HepG2 (cell line): ENCODE results near the gene NWD2. TPM values are rescaled to one million over a fixed set of nuclear protein-coding genes. Genes with fewer than 3 reads are reported as not detected.

Source experiments
- ATAC-seq: fragments of 200-7000 bp; cut with Tn5 transposase; 3 replicates; pipeline ENCODE4 v1.9.1; 2020; ENCODE audit warnings: mild to moderate bottlenecking, moderate library complexity
- BruUV-seq: library from RNA; stranded (reverse); fragments of 400-500 nt; replicated peaks from 2 replicates; lab custom pipeline; 2021; lab: Mats Ljungman, UMichigan
- CTCF ChIA-PET: fragments of 300-600 bp; formaldehyde crosslinking; extraction: SDS; loops from one replicate; lab custom pipeline; 2021; ENCODE audit warnings: low total read pairs, inconsistent platforms, low intra/inter-chr PET ratio; lab: Yijun Ruan, JAX
- POLR2A ChIA-PET: fragments of 350-600 bp; sonication (Branson Sonifier 250); formaldehyde crosslinking; loops from one replicate; lab custom pipeline; 2020; ENCODE audit warnings: antibody characterized with exemption, inconsistent platforms; lab: Yijun Ruan, JAX
- DNase-seq: peaks from one replicate; pipeline ENCODE4 v3.0.0-alpha.2; 2015; ENCODE audit warnings: low spot score
- FAIRE-seq: peaks from 3 replicates; lab custom pipeline; 2011; peaks lifted over from hg19 to GRCh38; lab: Jason Lieb, UNC
- H2AFZ ChIP-seq: one replicate; pipeline ENCODE4 v1.6.1; 2011; ENCODE audit warnings: low read length, inconsistent platforms
- H3K27ac ChIP-seq: fragments of 300-600 bp; 3 replicates; pipeline ENCODE4 v1.8.0; 2011; ENCODE audit warnings: mixed run types, mild to moderate bottlenecking, mixed read lengths, low read length, inconsistent platforms; ENCODE audit not compliant: insufficient read depth; ENCODE audit errors: extremely low read length
- H3K27me3 ChIP-seq, 2 experiments: fragments of 200-600 bp in 1 of 2; 2 replicates in 1 of 2; 3 replicates in 1 of 2; pipeline versions ENCODE4 v1.6.0 to v1.8.0; 2011; ENCODE audit warnings: low read length in 2 of 2, mild to moderate bottlenecking in 2 of 2, moderate library complexity in 2 of 2, inconsistent platforms in 1 of 2; ENCODE audit not compliant: insufficient read depth in 2 of 2, control insufficient read depth in 1 of 2
- H3K36me3 ChIP-seq, 2 experiments: fragments of 200-600 bp in 1 of 2; replicated peaks in 1 of 2; 2 replicates in 1 of 2; 3 replicates in 1 of 2; pipeline versions ENCODE4 v1.5.1 to v1.8.0; 2011; ENCODE audit warnings: low read length in 2 of 2, inconsistent platforms in 1 of 2; ENCODE audit not compliant: insufficient read depth in 2 of 2, control insufficient read depth in 1 of 2
- H3K4me1 ChIP-seq: 2 replicates; pipeline ENCODE4 v1.5.1; 2012; ENCODE audit warnings: low read length, inconsistent platforms; ENCODE audit not compliant: insufficient read depth
- H3K4me2 ChIP-seq: 2 replicates; pipeline ENCODE4 v1.6.0; 2011; ENCODE audit warnings: low read depth, low read length, inconsistent platforms
- H3K4me3 ChIP-seq, 3 experiments: fragments of 200-600 bp in 1 of 3; sonication (generic), shearing (Covaris generic) in 1 of 3; replicated peaks in 1 of 3; 2 replicates each; pipeline ENCODE4 v1.5.1; 2011 to 2016; ENCODE audit warnings: low read length in 3 of 3, inconsistent platforms in 2 of 3, low read depth in 2 of 3, mild to moderate bottlenecking in 2 of 3, control low read depth in 1 of 3, mixed read lengths in 1 of 3; ENCODE audit not compliant: insufficient read depth in 1 of 3
- H3K79me2 ChIP-seq: one replicate; pipeline ENCODE4 v1.6.1; 2011; ENCODE audit warnings: low read length, inconsistent platforms; ENCODE audit not compliant: insufficient read depth
- H3K9ac ChIP-seq: 2 replicates; pipeline ENCODE4 v1.6.0; 2011; ENCODE audit warnings: mild to moderate bottlenecking, low read depth, low read length, inconsistent platforms; ENCODE audit not compliant: insufficient read depth
- H3K9me3 ChIP-seq: 2 replicates; pipeline ENCODE4 v1.5.1; 2012; ENCODE audit warnings: mild to moderate bottlenecking, low read length
- H4K20me1 ChIP-seq: 2 replicates; pipeline ENCODE4 v1.6.0; 2011; ENCODE audit warnings: inconsistent platforms, mild to moderate bottlenecking, low read length, moderate library complexity; ENCODE audit not compliant: insufficient read depth
- ARID3A ChIP-seq: IDR thresholded peaks from 2 replicates; pipeline ENCODE4 v1.6.1; 2012; ENCODE audit warnings: low read depth, low read length, improper control_type of control experiment
- CTCF ChIP-seq: sonication (generic); formaldehyde crosslinking; IDR thresholded peaks from 2 replicates; pipeline ENCODE4 v1.5.0; 2020; ENCODE audit warnings: mild to moderate bottlenecking, missing genetic modification reagents, moderate library complexity
- KLF6 ChIP-seq: IDR thresholded peaks from 2 replicates; pipeline ENCODE4 v1.8.0; 2016; ENCODE audit warnings: missing biosample characterization, missing genetic modification reagents
- NFE2L1 ChIP-seq: sonication (generic); formaldehyde crosslinking; IDR thresholded peaks from 2 replicates; pipeline ENCODE4 v1.4.0; 2020; ENCODE audit warnings: missing genetic modification reagents, mild to moderate bottlenecking, borderline replicate concordance
- RAD21 ChIP-seq: fragments of 450-650 bp; formaldehyde crosslinking; IDR thresholded peaks from 2 replicates; pipeline ENCODE4 v1.5.0; 2020; ENCODE audit warnings: mild to moderate bottlenecking
- SMC3 ChIP-seq: IDR thresholded peaks from 2 replicates; pipeline ENCODE4 v1.6.1; 2011; ENCODE audit warnings: low read length, improper control_type of control experiment
- STAG1 ChIP-seq: sonication (generic); formaldehyde crosslinking; IDR thresholded peaks from 2 replicates; pipeline ENCODE4 v1.4.0; 2020; ENCODE audit warnings: missing genetic modification reagents
- ZNF460 ChIP-seq: sonication (generic); formaldehyde crosslinking; IDR thresholded peaks from 2 replicates; pipeline ENCODE4 v1.5.1; 2020; ENCODE audit warnings: missing genetic modification reagents, mild to moderate bottlenecking, borderline replicate concordance
- WGBS: methylation state at CpG from one replicate; pipeline ENCODE4 v1.1.6; 2017; ENCODE audit warnings: low lambda C conversion rate; 5-methylcytosine and 5-hydroxymethylcytosine counted together
- in situ Hi-C: cut with HindIII; loops from 2 replicates; pipeline ENCODE4 v1.10.0; 2017; ENCODE audit warnings: low pct_unique_long_range_greater_than_20kb; ENCODE audit not compliant: extremely low pct_ligation_motif_present
- intact Hi-C: fragments of 100-400 bp; cut with micrococcal nuclease; formaldehyde crosslinking; loops from one replicate; pipeline ENCODE4 v1.10.0; 2022; ENCODE audit not compliant: unreplicated experiment
- polyA plus RNA-seq, 8 experiments: library from polyadenylated mRNA; depleted of rRNA in 3 of 8; stranded (reverse) in 7 of 8; unstranded in 1 of 8; fragments of >200 nt; fragmentation: Illumina TruSeq in 4 of 8; extraction: Trizol in 4 of 8; gene quantifications; 2 replicates each; pipeline versions ENCODE4 v1.2.1 to v1.2.3, GENCODE V29; 2011 to 2016; ENCODE audit warnings: low read depth in 4 of 8, missing spikeins in 1 of 8, mixed read lengths in 1 of 8; ENCODE audit not compliant: insufficient read depth in 1 of 8
- total RNA-seq, 5 experiments: library from RNA; depleted of rRNA; stranded (reverse); fragments of >200 nt; fragmentation: Illumina TruSeq; extraction: Trizol; gene quantifications; 2 replicates each; pipeline ENCODE4 v1.2.3, GENCODE V29; 2016; ENCODE audit warnings: low read depth in 1 of 5

Gene NWD2
- total and polyA plus RNA-seq, 2 of the 13 experiments (the other 11 are each of a cell fraction or from before 2014, with no cell fraction given) = not detected

- no peak overlapping the region for H3K27ac ChIP-seq
- H3K9me3 ChIP-seq = no peaks in the 10 kb centered on the region
- H4K20me1 ChIP-seq = no peaks in the 10 kb centered on the region
- BruUV-seq = no TSS peak
- peak overlapping the region; percentile 32; the same call in 1 of the 2 replicates for H3K4me2 ChIP-seq
- no peaks in the 10 kb centered on the region for H3K27me3 ChIP-seq
- no peak overlapping the region for H3K9ac ChIP-seq
- intact Hi-C loops (loop anchor here (1.0 to 5.0 kb wide), 4 partner anchors 177 to 1039 kb away; no protein-coding TSS in a partner anchor), in situ Hi-C loops (loop anchor here (5.0 to 10.0 kb wide), 3 partner anchors 205 to 1033 kb away; no protein-coding TSS in a partner anchor)
- TF ChIP-seq ZNF460 (CRISPR knock-in tag) (peak; percentile 83), ARID3A (peak; percentile 52; the same call in 1 of the 2 replicates), KLF6 (CRISPR knock-in tag) (no peak), CTCF (CRISPR knock-in tag) (peak; percentile 72), STAG1 (CRISPR knock-in tag) (peak; percentile 84), SMC3 (peak; percentile 68), RAD21 (CRISPR knock-in tag) (0 out of 2 replicates have a peak, but pooled peaks have one; percentile 44), NFE2L1 (CRISPR knock-in tag) (no peak)
- peak; percentile 84 for ATAC-seq
- FAIRE-seq = peak; percentile 26
- ChIA-PET POLR2A (no interaction called here), CTCF (interaction anchor here (0.9 to 2.4 kb wide), 2 partner anchors 666 to 1039 kb away, joined by 3 to 15 read pairs; no protein-coding TSS in a partner anchor)
- H3K4me1 ChIP-seq = no peaks in the 10 kb centered on the region
- H3K36me3 ChIP-seq = no peaks in the 10 kb centered on the region
- H3K79me2 ChIP-seq = no peaks in the 10 kb centered on the region
- DNase-seq = peak; percentile 48
- H3K4me3 ChIP-seq = no peak overlapping the region
- WGBS = 10% methylated on average over 7 of the region's 7 CpGs
- H2AFZ ChIP-seq = no peak overlapping the region
Measured at GRCh38 chr4:37389967-37390580, 145.5 kb downstream of the NWD2 start.
